Measurements from ENCODE around the gene TMEM181. TPM values are rescaled to one million over a fixed set of nuclear protein-coding genes. Genes with fewer than 3 reads are reported as not detected.
"Not testable (repeated sequence)": the region's sequence is repeated elsewhere in the genome, so short reads cannot be mapped to it uniquely, and the experiment has no call there.

TMEM181 gene
- total RNA-seq, 2 donors from 2014 or later, result 12.9 to 14.1 TPM

- ATAC-seq (replicated peaks in 1 of 2) (no peak), DNase-seq (no peak)
- H3K9me3 Mint-ChIP-seq, result no peaks in the 10 kb centered on the region
- H3K4me3 Mint-ChIP-seq, result no peak overlapping the region
- peaks cover 24 to 51% of the 10 kb centered on the region in 2 donors for H3K36me3 Mint-ChIP-seq (ENCODE audit: insufficient read depth in 2 of 2)
- H3K27me3 Mint-ChIP-seq (ENCODE audit: low read depth), result no peaks in the 10 kb centered on the region
- peaks cover 31% of the 10 kb centered on the region for H3K4me1 Mint-ChIP-seq (ENCODE audit: low read depth)
- no peak overlapping the region for H3K27ac Mint-ChIP-seq
These were observed 105.4 kb downstream of the TMEM181 start for GRCh38 chr6:158665332-158665731.

GRCh38 chr6:158666628-158667359, 106.9 kb downstream of the TMEM181 start:
- H3K4me3 Mint-ChIP-seq, result peak overlapping the region in 1 of 2 donors; percentile 13
- ATAC-seq (replicated peaks in 1 of 2) (no peak), DNase-seq (no peak)
- peak overlapping the region; percentile 66 for H3K27ac Mint-ChIP-seq
- H3K36me3 Mint-ChIP-seq (ENCODE audit: insufficient read depth in 2 of 2), result peaks cover 21 to 47% of the 10 kb centered on the region in 2 donors
- H3K27me3 Mint-ChIP-seq (ENCODE audit: low read depth), result no peaks in the 10 kb centered on the region
- H3K4me1 Mint-ChIP-seq (ENCODE audit: low read depth), result peaks cover 22% of the 10 kb centered on the region
- no peaks in the 10 kb centered on the region for H3K9me3 Mint-ChIP-seq

- Mint-ChIP-seq H3K27me3 (ENCODE audit: low read depth) (no peaks in the 10 kb centered on the region), H3K36me3 (ENCODE audit: insufficient read depth in 2 of 2) (peaks cover 21 to 45% of the 10 kb centered on the region in 2 donors), H3K27ac (peak overlapping the region; percentile 66), H3K4me3 (no peak overlapping the region), H3K4me1 (ENCODE audit: low read depth) (peaks cover 20% of the 10 kb centered on the region), H3K9me3 (no peaks in the 10 kb centered on the region)
- no peak for ATAC-seq (replicated peaks in 1 of 2)
- DNase-seq, result no peak
These were observed 107.6 kb downstream of the TMEM181 start for GRCh38 chr6:158667360-158667981.

- Mint-ChIP-seq H3K4me1 (ENCODE audit: low read depth) (peaks cover 12% of the 10 kb centered on the region), H3K27ac (peak overlapping the region; percentile 30), H3K4me3 (no peak overlapping the region), H3K9me3 (no peaks in the 10 kb centered on the region), H3K36me3 (ENCODE audit: insufficient read depth in 2 of 2) (peaks cover 20 to 44% of the 10 kb centered on the region in 2 donors), H3K27me3 (ENCODE audit: low read depth) (no peaks in the 10 kb centered on the region)
- DNase-seq (no peak), ATAC-seq (replicated peaks in 1 of 2) (no peak)
These were observed 108.8 kb downstream of the TMEM181 start for GRCh38 chr6:158668707-158669103.

- ATAC-seq (replicated peaks in 1 of 2) (no peak), DNase-seq (no peak)
- Mint-ChIP-seq H3K27ac (peak overlapping the region; percentile 5), H3K4me3 (no peak overlapping the region), H3K9me3 (peaks cover 0 to 1% of the 10 kb centered on the region in 2 donors), H3K27me3 (ENCODE audit: low read depth) (no peaks in the 10 kb centered on the region), H3K36me3 (ENCODE audit: insufficient read depth in 2 of 2) (peaks cover 23 to 46% of the 10 kb centered on the region in 2 donors), H3K4me1 (ENCODE audit: low read depth) (peaks cover 12% of the 10 kb centered on the region)
These were observed 109.5 kb downstream of the TMEM181 start for GRCh38 chr6:158669145-158670035.

- not testable (repeated sequence) for DNase-seq; H3K27me3 Mint-ChIP-seq (ENCODE audit: low read depth); H3K4me3 Mint-ChIP-seq; ATAC-seq (replicated peaks in 1 of 2); H3K27ac Mint-ChIP-seq; H3K9me3 Mint-ChIP-seq
- Mint-ChIP-seq H3K4me1 (ENCODE audit: low read depth) (peaks cover 19% of the 10 kb centered on the region), H3K36me3 (ENCODE audit: insufficient read depth in 2 of 2) (peaks cover 19 to 46% of the 10 kb centered on the region in 2 donors)
These were observed 112.2 kb downstream of the TMEM181 start for GRCh38 chr6:158672119-158672518.

GRCh38 chr6:158672726-158673125, 112.8 kb downstream of the TMEM181 start:
- Mint-ChIP-seq H3K36me3 (ENCODE audit: insufficient read depth in 2 of 2) (peaks cover 17 to 47% of the 10 kb centered on the region in 2 donors), H3K4me3 (no peak overlapping the region), H3K27ac (no peak overlapping the region), H3K9me3 (peaks cover 0 to 1% of the 10 kb centered on the region in 2 donors), H3K4me1 (ENCODE audit: low read depth) (peaks cover 20% of the 10 kb centered on the region), H3K27me3 (ENCODE audit: low read depth) (no peaks in the 10 kb centered on the region)
- DNase-seq, result no peak
- ATAC-seq (replicated peaks in 1 of 2), result no peak

- H3K36me3 Mint-ChIP-seq (ENCODE audit: insufficient read depth in 2 of 2), result peaks cover 21 to 45% of the 10 kb centered on the region in 2 donors
- peaks cover 0 to 1% of the 10 kb centered on the region in 2 donors for H3K9me3 Mint-ChIP-seq
These were observed 114.6 kb downstream of the TMEM181 start for GRCh38 chr6:158674342-158675131.

GRCh38 chr6:158677094-158677493, 117.2 kb downstream of the TMEM181 start:
- H3K27me3 Mint-ChIP-seq (ENCODE audit: low read depth); ATAC-seq (replicated peaks in 1 of 2); H3K4me3 Mint-ChIP-seq; H3K9me3 Mint-ChIP-seq; DNase-seq: not testable (repeated sequence)
- Mint-ChIP-seq H3K4me1 (ENCODE audit: low read depth) (peaks cover 29% of the 10 kb centered on the region), H3K27ac (peak overlapping the region; percentile 40), H3K36me3 (ENCODE audit: insufficient read depth in 2 of 2) (peaks cover 26 to 58% of the 10 kb centered on the region in 2 donors)

More at GRCh38 chr6:158674342-158675131, 114.6 kb downstream of the TMEM181 start:
- no peaks in the 10 kb centered on the region for H3K27me3 Mint-ChIP-seq (ENCODE audit: low read depth)
- ATAC-seq (replicated peaks in 1 of 2), result no peak
- no peak overlapping the region for H3K4me3 Mint-ChIP-seq
- peaks cover 16% of the 10 kb centered on the region for H3K4me1 Mint-ChIP-seq (ENCODE audit: low read depth)
- no peak for DNase-seq
- H3K27ac Mint-ChIP-seq, result peak overlapping the region; percentile 81

- Mint-ChIP-seq H3K4me1 (ENCODE audit: low read depth) (peaks cover 37% of the 10 kb centered on the region), H3K27ac (peak overlapping the region; percentile 19), H3K27me3 (ENCODE audit: low read depth) (no peaks in the 10 kb centered on the region), H3K36me3 (ENCODE audit: insufficient read depth in 2 of 2) (peaks cover 24 to 65% of the 10 kb centered on the region in 2 donors), H3K4me3 (no peak overlapping the region), H3K9me3 (peaks cover 0 to 1% of the 10 kb centered on the region in 2 donors)
- no peak for DNase-seq
- ATAC-seq (replicated peaks in 1 of 2), result no peak
These were observed 118.2 kb downstream of the TMEM181 start for GRCh38 chr6:158677906-158678578.

GRCh38 chr6:158680015-158680414, 120.1 kb downstream of the TMEM181 start:
- Mint-ChIP-seq H3K36me3 (ENCODE audit: insufficient read depth in 2 of 2) (peaks cover 29 to 63% of the 10 kb centered on the region in 2 donors), H3K27ac (no peak overlapping the region), H3K27me3 (ENCODE audit: low read depth) (no peaks in the 10 kb centered on the region), H3K4me1 (ENCODE audit: low read depth) (peaks cover 56% of the 10 kb centered on the region), H3K9me3 (no peaks in the 10 kb centered on the region), H3K4me3 (no peak overlapping the region)
- ATAC-seq (replicated peaks in 1 of 2) (no peak), DNase-seq (no peak)

- Mint-ChIP-seq H3K4me3 (no peak overlapping the region), H3K27me3 (ENCODE audit: low read depth) (no peaks in the 10 kb centered on the region), H3K9me3 (no peaks in the 10 kb centered on the region), H3K27ac (peak overlapping the region; percentile 17), H3K4me1 (ENCODE audit: low read depth) (peaks cover 55% of the 10 kb centered on the region), H3K36me3 (ENCODE audit: insufficient read depth in 2 of 2) (peaks cover 29 to 61% of the 10 kb centered on the region in 2 donors)
- DNase-seq (no peak), ATAC-seq (replicated peaks in 1 of 2) (no peak)
These were observed 120.6 kb downstream of the TMEM181 start for GRCh38 chr6:158680481-158680880.
